ENCODE data around the gene KRTAP5-4.
"Not testable (repeated sequence)": the region's sequence is repeated elsewhere in the genome, so short reads cannot be mapped to it uniquely, and the experiment has no call there.

Gene KRTAP5-4

DNA sequence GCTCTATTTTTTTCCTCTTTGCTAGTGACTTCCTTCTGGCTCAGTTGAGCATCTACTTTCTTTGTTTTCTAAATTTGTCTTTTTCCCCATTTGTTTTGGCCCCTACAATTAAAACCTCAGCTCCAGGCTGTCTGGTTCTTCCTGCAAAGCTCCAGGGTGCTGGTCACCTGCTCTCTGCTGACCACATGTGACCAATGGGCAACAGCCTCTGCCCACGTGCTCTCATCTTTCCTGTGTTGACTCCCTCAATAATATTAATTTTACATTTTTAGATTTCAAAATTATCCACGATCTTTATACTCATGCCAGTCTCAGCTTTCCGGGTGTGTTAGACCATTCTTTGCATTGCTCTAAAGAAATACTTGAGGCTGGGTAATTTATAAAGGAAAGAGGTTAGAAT is 23.5 kb downstream of the KRTAP5-4 start:
- not testable (repeated sequence) for DNase-seq

DNA sequence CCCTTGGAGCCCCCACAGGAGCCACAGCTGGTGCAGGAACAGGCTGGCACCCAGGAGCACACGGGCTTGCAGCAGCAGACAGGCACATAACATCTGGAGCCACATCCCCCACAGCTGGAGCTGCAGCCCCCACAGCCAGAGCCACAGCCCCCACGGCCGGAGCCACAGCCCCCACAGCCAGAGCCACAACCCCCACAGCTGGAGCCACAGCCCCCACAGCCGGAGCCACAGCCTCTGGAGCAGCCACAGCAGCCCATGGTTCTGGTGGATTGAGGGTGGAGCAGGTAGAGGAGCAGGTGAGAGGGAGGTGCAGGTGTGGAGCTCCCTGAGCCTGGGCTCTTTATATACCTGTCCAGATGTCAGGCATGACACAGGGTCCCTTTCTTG is 24.0 kb downstream of the KRTAP5-4 start, which contains the start of gene KRTAP5-2:
TSS of gene KRTAP5-2 (minus strand) at position 301 of the 387 bp plus-strand sequence. CDS start at position 257, 44 bp downstream.
- no peak for DNase-seq

DNA sequence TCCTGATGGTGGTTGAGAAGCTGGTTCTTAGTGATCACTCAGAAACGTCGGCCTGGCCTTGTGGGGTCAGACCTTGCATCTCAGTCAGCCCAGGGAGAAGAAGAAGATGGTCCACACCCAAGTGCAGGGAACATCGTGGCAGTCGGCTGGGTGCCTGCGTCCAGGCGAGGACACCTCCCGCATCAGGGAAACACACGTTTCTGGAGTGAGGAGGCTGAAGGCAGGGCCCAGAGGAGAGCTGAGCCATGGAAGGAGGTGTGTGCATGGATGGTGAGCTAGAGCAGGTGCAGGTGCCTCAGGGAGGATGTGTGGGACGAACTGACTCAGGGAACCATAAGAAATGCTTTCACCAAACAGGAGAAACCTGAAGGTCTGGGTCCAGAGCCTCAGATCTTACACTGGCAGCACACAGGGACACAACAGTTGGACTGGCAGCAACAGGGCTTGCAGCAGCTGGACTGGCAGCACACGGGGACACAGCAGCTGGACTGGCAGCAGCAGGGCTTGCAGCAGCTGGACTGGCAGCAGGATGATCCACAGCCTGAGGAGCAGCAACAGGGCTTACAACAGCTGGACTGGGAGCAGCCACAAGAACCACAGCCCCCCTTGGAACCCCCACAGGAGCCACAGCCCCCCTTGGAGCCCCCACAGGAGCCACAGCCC is 24.5 kb downstream of the KRTAP5-4 start:
- no peak for DNase-seq

DNA sequence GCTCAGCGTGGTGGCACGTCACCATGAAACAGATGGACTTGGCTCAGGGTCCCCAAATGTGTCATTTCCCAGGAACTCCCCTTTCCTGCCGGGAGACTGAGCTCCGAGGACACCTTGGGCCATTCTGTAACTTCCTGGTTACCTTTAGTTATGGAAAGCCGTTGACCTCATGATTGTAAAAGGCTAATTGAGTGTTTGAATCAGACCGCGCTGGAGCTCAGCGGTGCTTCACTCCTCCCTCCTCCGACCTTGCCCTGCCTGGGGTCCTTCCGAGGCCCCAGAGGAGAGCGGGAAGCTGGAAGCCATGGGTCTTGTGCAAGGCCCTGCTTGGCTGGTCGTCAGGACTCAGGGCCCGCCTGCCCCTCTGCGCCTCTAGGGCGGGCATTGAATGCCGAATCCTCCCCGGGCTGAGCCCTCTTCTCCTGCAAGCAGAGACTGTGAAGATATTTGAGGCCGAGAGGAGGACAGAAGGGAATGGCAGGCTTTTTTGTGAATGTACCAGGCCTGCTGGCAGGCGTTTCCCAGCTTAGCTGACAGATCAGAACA is 25.3 kb downstream of the KRTAP5-4 start:
- DNase-seq: not testable (repeated sequence)

DNA sequence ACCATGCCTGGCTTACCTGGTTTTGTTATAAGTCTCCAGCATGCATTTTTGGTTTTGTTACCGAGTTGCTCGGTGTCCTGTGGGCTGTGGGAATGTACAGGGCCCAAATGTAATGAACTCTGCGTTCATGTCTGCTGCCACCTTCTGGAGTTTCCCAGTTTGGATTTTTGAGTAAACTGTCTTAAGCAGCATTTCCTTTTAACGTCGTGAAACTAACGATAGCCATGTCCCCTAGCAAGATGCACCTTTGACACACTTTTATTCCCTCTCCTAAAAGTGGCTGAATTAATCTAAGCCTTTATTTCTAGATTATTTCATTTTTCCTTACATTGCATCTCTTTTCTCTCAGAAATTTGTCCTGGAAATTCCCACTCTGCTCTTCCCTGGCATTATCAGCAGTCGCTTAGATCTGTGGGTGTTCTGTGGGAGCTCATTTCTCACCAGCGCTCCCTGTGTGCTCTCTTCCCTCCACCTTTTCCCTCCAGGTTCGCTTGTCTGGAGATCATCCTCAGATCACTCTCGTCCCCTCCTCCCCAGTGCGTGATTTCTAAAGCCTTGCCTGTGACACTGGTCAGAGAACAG is 25.9 kb downstream of the KRTAP5-4 start:
- not testable (repeated sequence) for DNase-seq

DNA sequence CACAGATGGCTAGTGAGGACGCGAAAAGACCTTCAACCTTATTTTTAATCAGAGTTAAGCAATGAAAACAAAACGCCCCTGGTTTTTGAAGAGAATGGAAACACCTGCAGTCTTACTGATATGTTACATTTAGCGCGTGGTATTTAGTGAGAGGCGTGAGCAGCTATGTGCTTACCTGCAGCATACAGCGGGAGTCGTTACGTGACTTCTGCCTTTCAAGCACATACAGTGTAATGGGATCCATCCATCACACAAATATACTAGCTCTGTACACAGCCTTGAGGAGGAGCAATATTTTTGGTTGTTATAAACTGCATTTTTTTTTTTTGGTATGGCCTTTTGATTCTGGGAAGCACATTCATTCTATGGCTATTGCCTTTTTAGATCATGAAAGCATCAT is 29.3 kb downstream of the KRTAP5-4 start:
- no peak for DNase-seq

DNA sequence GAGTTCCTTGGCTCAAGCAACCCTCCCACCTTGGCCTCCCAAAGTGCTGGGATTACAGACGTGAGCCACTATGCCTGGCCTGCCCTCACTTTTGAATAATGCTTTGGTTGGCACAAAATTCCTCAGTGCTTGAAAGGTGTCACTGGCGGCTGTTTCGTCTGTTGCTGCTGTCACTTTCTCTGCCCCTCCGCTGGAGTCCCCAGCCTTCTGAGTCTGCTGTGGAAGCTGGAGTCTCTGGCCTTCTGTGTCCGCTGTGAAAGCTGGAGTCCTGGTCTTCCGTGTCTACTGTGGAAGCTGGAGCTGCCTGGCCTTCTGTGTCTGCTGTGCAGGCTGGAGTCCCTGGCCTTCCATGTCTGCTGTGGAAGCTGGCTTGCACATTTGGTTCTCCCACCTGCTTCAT is 31.9 kb downstream of the KRTAP5-4 start:
- no peak for DNase-seq

DNA sequence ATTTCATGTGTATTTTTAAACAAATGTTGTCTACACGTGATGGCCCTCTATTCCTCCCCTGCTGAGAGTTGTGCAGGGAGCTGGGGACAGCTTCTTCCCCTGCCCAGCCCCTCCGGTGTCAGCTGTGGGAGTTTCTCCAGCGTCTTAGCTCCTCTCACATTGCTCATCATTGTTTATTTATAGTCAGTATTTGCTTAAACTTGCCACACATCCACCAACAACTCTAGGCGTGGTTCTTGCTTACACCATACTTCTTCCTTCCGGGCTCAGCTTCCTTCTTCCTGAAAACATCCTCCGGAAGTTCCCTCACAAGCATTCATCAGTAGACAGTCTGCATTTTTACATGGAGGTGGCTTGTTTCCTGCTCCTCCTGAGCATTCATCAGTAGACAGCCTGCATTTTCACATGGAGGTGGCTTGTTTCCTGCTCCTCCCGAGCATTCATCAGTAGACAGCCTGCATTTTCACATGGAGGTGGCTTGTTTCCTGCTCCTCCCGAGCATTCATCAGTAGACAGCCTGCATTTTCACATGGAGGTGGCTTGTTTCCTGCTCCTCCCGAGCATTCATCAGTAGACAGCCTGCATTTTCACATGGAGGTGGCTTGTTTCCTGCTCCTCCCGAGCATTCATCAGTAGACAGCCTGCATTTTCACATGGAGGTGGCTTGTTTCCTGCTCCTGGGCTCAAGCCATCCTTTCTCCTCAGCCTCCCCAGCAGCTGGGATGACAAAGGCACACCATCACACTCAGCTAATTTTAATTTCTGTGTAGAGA is 32.6 kb downstream of the KRTAP5-4 start:
- peak; percentile 48 to 60 for DNase-seq

DNA sequence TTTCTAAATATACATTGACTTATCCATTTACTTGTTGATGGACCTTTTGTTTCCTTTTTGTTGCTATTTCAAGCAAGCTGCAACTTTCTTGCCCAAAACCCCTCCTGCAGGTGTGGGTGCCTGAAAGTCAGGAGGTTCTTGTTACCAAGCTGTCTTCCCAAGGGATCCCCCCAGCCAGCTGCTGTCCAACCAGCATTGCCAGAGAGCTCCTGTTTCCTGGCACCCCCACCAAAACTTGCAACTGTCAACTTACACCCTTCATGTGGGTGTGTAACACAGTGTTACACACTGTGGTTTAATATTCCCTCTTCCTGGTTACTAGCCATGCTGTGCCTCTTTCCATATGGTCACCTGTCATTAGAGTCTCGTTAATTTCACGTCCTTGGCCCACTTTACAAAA is 35.2 kb downstream of the KRTAP5-4 start:
- no peak for DNase-seq

DNA sequence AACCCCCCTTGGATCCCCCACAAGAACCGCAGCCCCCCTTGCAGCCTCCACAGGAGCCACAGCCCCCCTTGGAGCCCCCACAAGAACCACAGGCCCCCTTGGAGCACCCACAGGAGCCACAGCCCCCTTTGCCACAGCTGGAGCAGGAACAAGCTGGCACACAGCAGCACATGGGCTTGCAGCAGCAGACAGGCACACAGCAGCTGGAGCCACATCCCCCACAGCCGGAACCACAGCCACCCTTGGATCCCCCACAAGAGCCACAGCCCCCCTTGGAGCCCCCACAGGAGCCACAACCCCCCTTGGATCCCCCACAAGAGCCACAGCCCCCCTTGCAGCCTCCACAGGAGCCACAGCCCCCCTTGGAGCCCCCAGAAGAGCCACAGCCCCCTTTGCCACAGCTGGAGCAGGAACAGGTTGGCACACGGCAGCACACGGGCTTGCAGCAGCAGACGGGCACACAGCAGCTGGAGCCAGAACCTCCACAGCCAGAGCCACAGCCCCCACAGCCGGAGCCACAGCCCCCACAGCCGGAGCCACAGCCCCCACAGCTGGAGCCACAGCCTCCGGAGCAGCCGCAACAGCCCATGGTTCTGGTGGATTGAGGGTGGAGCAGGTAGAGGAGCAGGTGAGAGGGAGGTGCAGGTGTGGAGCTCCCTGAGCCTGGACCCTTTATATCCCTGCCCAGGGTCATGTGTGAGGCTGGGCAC is 37.1 kb downstream of the KRTAP5-4 start, which contains the start of gene KRTAP5-1:
TSS of gene KRTAP5-1 (minus strand) at position 623 of the 710 bp plus-strand sequence. CDS start at position 589, 34 bp downstream.
- not testable (repeated sequence) for DNase-seq

DNA sequence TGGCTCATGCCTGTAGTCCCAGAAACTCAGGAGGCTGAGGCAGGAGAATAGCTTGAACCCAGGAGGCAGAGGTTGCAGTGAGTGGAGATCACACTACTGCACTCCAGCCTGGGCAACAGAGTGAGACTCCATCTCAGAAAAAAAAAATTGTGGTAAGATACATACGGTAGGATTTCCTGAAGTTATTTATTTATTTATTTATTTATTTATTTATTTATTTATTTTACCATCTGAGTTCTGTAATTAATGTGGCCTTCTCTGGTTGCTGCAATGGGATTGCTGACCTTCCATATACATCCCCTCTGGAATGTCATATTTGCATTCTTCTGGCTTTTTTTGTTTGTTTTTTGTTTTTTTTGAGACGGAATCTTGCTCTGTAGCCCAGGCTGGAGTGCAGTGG is 39.0 kb downstream of the KRTAP5-4 start:
- DNase-seq: not testable (repeated sequence)

DNA sequence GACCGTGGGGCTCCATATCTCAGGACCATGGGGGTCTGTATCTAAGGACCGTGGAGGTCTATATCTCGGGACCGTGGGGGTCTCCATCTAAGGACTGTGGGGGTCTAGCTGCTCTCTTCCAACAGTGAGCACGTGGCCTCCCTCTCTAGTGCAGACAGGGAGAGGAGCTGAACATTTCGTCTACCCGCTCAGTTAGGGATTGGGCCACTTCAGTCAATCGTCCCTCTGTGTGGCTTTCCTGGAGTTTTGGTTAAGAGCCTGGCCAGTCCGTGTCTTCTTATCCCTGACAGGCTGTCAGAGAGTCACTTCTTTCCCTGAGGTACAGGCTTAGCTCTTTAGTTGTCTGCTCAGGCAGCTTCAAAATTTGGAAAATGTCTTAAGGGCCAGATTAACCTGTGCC is 40.0 kb downstream of the KRTAP5-4 start:
- DNase-seq: no peak

DNA sequence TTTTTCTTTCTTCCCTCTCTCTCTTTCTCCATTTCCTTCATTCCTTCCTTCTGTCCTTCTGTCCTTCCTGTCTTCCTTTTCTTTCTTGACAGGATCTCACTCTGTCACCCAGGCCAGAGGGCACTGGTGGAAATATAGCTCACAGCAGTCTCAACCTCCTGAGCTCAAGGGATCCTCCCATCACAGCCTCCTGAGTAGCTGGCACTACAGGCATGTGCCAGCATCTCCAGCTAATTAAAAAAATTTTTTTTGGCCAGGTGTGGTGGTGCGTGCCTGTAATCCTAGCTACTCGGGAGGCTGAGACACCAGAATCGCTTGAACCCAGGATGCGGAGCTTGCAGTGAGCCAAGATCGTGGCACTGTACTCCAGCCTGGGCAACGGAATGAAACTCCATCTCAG is 45.1 kb downstream of the KRTAP5-4 start:
- DNase-seq: no peak

DNA sequence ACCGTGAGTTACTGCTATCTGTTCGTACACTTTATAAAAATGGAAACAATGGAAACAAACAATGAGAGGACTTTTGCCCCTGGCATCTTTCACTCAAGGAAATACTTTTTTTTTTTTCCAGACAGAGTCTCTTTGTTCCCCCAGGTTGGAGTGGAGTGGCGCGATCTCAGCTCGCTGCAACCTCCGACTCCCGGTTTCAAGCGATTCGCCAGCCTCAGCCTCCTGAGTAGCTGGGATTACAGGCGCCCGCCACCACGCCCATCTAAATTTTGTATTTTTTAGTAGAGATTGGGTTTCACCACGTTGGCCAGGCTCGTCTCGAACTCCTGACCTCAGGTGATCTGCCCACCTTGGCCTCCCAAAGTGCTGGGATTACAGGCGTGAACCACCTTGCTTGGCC is 46.2 kb downstream of the KRTAP5-4 start:
- DNase-seq: not testable (repeated sequence)

DNA sequence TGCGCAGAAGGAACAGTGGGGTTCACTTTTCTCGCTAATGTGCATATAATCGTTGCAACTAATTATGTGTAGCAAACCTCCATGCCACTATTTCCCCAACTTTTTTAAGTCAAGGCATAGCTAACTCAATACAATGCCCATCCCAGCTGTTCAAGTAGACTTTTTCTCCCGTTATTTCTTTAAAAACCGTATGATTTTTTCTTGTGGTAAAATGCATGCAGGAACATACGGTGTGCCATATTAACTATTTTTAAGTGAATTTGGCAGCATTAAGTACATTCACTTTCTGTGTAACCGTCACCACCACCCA is 47.0 kb downstream of the KRTAP5-4 start:
- no peak for DNase-seq

DNA sequence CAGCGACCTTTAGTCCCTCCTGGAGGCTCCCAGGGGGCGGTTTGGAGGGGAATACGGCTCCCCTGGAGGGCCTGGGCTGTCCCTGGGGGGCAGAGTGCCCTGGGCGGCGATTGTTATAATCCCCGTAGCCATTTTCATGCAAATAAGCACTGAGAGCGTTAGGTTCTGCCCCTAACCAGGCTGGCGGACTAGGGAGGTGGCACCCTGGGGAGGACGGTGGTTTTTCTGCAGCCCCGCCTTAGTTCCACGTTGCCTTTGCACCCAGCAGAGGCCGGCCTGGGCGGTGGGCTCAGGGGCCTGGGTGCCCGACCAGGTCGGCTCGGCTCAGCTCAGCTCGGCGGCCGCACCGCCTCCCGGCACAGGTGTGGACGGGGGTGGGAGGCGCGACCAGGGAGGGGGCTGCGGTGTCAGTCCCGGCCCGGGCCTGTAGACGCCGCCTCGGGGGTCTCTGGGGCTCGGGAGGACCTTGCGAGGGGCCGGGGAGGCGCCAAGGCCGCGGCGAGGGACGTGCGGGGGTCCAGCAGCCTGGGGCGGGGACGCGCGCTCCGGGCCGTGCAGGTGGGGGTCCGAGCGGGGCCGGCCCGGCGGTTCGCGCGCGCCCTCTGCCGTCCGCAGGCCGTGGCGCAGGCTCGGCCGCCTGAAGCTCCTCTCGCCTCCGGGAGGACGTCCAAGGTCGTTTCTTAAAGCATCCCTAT is 47.6 kb downstream of the KRTAP5-4 start:
- peak; percentile 68 to 71 for DNase-seq

DNA sequence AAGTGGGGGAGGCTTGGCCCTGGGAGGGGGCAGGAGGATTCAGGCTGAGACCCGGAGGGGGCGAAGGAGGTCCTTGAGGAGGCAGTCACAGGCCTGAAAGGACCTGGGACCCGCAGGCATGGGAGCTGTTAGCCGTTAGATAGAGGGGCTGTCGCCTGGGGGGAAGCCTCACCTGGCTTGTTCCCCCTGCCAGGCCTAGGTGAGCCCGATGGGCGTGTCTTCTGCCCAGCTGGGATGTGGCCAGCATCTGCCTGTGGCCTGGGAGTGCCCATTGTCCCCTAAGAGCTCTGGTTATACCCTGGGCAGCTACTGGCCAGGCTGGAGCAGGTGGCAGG is 48.1 kb downstream of the KRTAP5-4 start:
- DNase-seq: no peak

DNA sequence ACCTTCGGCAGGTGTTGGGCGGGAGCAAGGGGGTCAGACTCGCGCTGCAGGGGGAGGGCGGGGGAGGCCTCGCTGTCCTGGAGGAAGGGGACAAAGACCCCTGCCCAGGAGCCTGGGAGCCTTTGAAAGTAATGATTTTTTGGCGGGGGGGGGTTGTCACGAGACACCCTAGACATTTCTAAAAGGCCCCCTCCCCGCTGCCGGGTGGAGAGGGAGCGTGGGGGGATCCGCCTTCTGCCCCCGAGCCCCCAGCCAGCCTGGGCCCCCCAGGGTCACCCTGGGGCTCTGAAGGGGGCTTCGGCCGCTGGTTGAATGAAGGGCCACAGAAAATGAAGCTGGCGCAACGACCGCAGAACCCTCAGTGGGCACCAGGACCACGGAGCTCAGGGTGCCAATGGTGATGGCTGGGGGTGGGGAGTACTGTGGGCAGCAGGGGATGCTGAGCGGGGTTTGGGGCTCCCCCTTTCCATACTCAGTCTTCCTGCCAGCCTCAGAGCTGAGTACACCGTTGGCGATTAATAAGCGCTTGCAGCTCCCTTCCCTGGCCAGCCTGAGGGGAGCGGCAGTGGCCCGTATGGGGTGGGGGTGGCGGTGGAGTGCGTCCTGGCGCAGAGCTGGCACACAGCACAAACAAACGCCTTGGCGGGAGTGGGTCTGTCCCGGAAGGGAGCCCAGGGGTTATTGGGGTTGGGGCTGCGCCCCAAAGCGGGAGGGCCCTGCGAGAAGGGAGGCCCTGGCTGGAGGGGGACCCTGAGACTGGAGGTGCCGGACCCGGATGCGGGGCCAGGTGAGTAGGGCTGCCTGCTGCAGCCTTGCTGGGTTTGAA is 48.6 kb downstream of the KRTAP5-4 start:
- DNase-seq: peak; percentile 54 to 64

DNA sequence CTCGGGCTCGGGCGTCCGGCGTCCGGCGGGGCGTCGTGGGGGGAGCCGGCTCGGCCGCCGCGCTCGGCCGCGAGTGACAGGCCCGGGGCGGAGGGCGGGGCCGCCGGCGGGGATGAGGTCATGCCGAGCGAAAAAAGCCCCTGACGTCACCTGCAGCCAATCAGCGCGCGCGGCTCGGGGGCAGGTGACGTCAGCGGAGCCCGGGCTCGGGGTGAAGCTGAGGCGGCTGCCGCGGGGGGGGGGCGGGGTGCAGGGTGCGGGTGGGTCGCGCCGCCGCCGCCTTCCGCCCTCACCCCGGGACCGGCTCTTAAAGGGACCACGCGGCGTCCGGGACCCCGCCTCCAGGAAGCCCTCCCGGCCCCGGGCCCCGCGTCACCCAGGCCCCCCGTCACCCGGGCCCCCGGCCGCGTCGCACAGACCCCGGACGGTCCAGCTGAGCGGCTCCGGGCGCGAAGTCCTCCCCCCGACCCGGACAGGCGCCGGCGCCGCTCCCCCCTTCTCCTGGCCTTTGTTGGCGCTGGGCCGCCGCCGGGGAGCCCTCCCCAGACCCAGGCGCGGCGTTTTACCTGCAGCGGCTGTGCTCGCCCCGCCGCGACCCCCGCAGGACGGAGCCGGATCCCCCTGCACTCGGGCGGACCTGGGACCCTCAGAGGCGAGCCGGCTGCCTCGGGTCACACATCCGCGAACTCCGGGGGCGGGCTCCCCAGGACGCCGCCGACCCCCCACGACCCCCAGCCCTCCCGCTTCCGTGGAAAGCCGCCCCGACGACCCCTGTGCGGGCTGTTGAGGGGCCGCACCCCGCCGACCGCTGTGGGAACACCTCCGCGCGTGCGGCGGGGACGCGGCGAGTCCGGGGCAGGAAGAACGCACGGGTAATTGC is 49.5 kb downstream of the KRTAP5-4 start, which contains the start of gene DUSP8:
TSS of gene DUSP8 (minus strand) at position 75 of the 880 bp plus-strand sequence. CDS start 6,445 bp downstream, outside the sequence.
- peak; percentile 96 to 97 for DNase-seq

DNA sequence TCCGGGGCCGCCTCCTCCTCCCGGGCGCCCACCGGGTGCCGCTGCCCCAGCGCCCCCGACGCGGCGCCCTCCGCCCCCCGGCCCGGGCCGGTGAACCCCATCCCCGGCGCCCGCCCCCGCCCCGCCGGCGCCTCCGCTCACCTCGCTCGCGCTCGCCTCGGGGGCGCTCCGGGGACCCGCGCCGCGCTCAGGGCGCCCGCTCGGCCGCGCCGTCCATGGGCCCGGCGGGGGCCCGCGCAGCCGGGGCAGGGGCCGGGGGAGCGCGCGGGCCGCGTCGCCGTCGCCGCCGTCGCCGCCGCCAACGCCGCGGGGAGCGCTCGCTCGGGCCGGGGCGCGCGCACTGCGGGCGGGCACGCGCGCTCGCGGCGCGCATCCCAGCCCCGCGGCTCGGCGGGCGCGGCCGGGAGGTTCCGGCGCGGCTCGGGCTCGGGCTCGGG is 50.2 kb downstream of the KRTAP5-4 start:
- no peak for DNase-seq
